GM12878 (cell line): ENCODE measurements around the gene GCFC2. TPM values are rescaled to one million over a fixed set of nuclear protein-coding genes. Genes with fewer than 3 reads are reported as not detected.

ENCODE experiments used
- ATAC-seq: fragments of 200-7000 bp; cut with Tn5 transposase; 3 replicates; pipeline ENCODE4 v1.9.1; 2020; ENCODE audit warnings: mild to moderate bottlenecking, moderate library complexity
- BruUV-seq: library from RNA; stranded (reverse); fragments of 400-500 nt; replicated peaks from 2 replicates; lab custom pipeline; 2021; lab: Mats Ljungman, UMichigan
- CTCF ChIA-PET: fragments of 300-600 bp; sonication (Branson Sonifier 250); formaldehyde crosslinking; extraction: SDS; loops from one replicate; lab custom pipeline; 2021; ENCODE audit warnings: inconsistent platforms; lab: Yijun Ruan, JAX
- POLR2A ChIA-PET: fragments of 350-600 bp; formaldehyde crosslinking; extraction: SDS; loops from one replicate; lab custom pipeline; 2021; ENCODE audit warnings: inconsistent platforms; lab: Charles Lee
- RAD21 ChIA-PET: fragments of 300-600 bp; sonication (Branson Sonifier 250); formaldehyde crosslinking; loops from one replicate; lab custom pipeline; 2023; ENCODE audit warnings: antibody characterized with exemption; ENCODE audit not compliant: unreplicated experiment; lab: Charles Lee
- SMC1A ChIA-PET: fragments of 300-600 bp; sonication (Branson Sonifier 250); formaldehyde crosslinking; loops from one replicate; lab custom pipeline; 2023; ENCODE audit not compliant: unreplicated experiment, uncharacterized antibody; lab: Charles Lee
- DNase-seq: peaks from one replicate; pipeline ENCODE4 v3.0.0-alpha.2; 2011; ENCODE audit warnings: low read depth, low spot score
- FAIRE-seq: peaks from 3 replicates; lab custom pipeline; 2011; peaks lifted over from hg19 to GRCh38; lab: Jason Lieb, UNC
- H2AFZ ChIP-seq: 2 replicates; pipeline ENCODE4 v1.6.0; 2011; ENCODE audit warnings: low read depth, low read length, control low read depth; ENCODE audit not compliant: control insufficient read depth
- H3K27ac ChIP-seq: 2 replicates; pipeline ENCODE4 v1.5.1; 2011; ENCODE audit warnings: control low read depth; ENCODE audit not compliant: control insufficient read depth, insufficient read depth
- H3K27me3 ChIP-seq, 2 experiments: replicated peaks in 1 of 2; 2 replicates each; pipeline versions ENCODE4 v1.6.0 to v1.6.1; 2011; ENCODE audit warnings: low read length in 1 of 2; ENCODE audit not compliant: control insufficient read depth in 2 of 2, insufficient read depth in 2 of 2
- H3K36me3 ChIP-seq, 2 experiments: 2 replicates each; pipeline ENCODE4 v1.5.1; 2011; ENCODE audit warnings: low read length in 1 of 2; ENCODE audit not compliant: control insufficient read depth in 2 of 2, insufficient read depth in 2 of 2
- H3K4me1 ChIP-seq: 2 replicates; pipeline ENCODE4 v1.6.1; 2011; ENCODE audit warnings: mild to moderate bottlenecking, low read length, moderate library complexity, mixed read lengths; ENCODE audit not compliant: control insufficient read depth, insufficient read depth
- H3K4me2 ChIP-seq: 2 replicates; pipeline ENCODE4 v1.6.0; 2011; ENCODE audit warnings: control low read depth; ENCODE audit not compliant: control insufficient read depth, insufficient read depth
- H3K4me3 ChIP-seq: fragments of 200-600 bp; sonication (generic); 2 replicates; pipeline ENCODE4 v1.5.1; 2016
- H3K79me2 ChIP-seq: 2 replicates; pipeline ENCODE4 v1.6.0; 2011; ENCODE audit warnings: low read length; ENCODE audit not compliant: control insufficient read depth, insufficient read depth
- H3K9ac ChIP-seq: 2 replicates; pipeline ENCODE4 v1.8.0; 2011; ENCODE audit warnings: low read length, control low read depth, mixed read lengths; ENCODE audit not compliant: control insufficient read depth, insufficient read depth
- H3K9me3 ChIP-seq: replicated peaks from 3 replicates; pipeline ENCODE4 v1.5.1; 2011; ENCODE audit warnings: mild to moderate bottlenecking, low read length; ENCODE audit not compliant: control insufficient read depth, insufficient read depth
- H4K20me1 ChIP-seq: 2 replicates; pipeline ENCODE4 v1.6.0; 2011; ENCODE audit not compliant: control insufficient read depth, insufficient read depth
- FOXK2 ChIP-seq: fragments of 450-650 bp; IDR thresholded peaks from 2 replicates; pipeline ENCODE4 v1.6.1; 2017; ENCODE audit warnings: mild to moderate bottlenecking, moderate library complexity
- HDAC6 ChIP-seq: fragments of 200-600 bp; sonication (generic); IDR thresholded peaks from one replicate; pipeline ENCODE4 v1.8.0; 2017; ENCODE audit warnings: antibody characterized with exemption; ENCODE audit not compliant: unreplicated experiment
- KAT2A ChIP-seq: conservative IDR thresholded peaks from 2 replicates; pipeline ENCODE4 v1.6.1; 2011; ENCODE audit warnings: low read depth, low read length; ENCODE audit not compliant: control insufficient read depth
- NFIC ChIP-seq: IDR thresholded peaks from 2 replicates; pipeline ENCODE4 v1.6.1; 2012; ENCODE audit warnings: low read depth, mild to moderate bottlenecking, inconsistent platforms, low read length, moderate library complexity
- PAX8 ChIP-seq: fragments of 450-650 bp; IDR thresholded peaks from 2 replicates; pipeline ENCODE4 v1.6.1; 2017; ENCODE audit warnings: mild to moderate bottlenecking, moderate library complexity
- SMAD5 ChIP-seq: IDR thresholded peaks from 2 replicates; pipeline ENCODE4 v1.6.1; 2016; ENCODE audit warnings: antibody characterized with exemption, low read depth
- SUZ12 ChIP-seq: fragments of 200-600 bp; sonication (generic); IDR thresholded peaks from one replicate; pipeline ENCODE4 v1.6.1; 2018; ENCODE audit warnings: antibody characterized with exemption, mild to moderate bottlenecking; ENCODE audit not compliant: unreplicated experiment
- TAF1 ChIP-seq: IDR thresholded peaks from 2 replicates; pipeline ENCODE4 v1.6.1; 2011; ENCODE audit warnings: mild to moderate bottlenecking, low read depth, low read length, borderline replicate concordance
- TCF3 ChIP-seq: IDR thresholded peaks from 2 replicates; pipeline ENCODE4 v1.6.1; 2012; ENCODE audit warnings: low read depth, mild to moderate bottlenecking, low read length, borderline replicate concordance; ENCODE audit not compliant: insufficient read depth
- ZBED1 ChIP-seq: IDR thresholded peaks from 2 replicates; pipeline ENCODE4 v1.6.1; 2016; ENCODE audit warnings: borderline replicate concordance
- ZZZ3 ChIP-seq: IDR thresholded peaks from 2 replicates; pipeline ENCODE4 v1.6.1; 2011; ENCODE audit warnings: low read depth; ENCODE audit not compliant: control insufficient read depth, insufficient read length
- WGBS: methylation state at CpG from one replicate; pipeline ENCODE4 v1.1.6; 2016; ENCODE audit warnings: low lambda C conversion rate; ENCODE audit not compliant: insufficient replicate concordance, insufficient coverage; ENCODE audit errors: missing lambda C conversion rate; 5-methylcytosine and 5-hydroxymethylcytosine counted together
- in situ Hi-C: fragments of 300-500 bp; cut with MboI; formaldehyde crosslinking; loops from 9 replicates; pipeline ENCODE4 v1.14.3; 2018; ENCODE audit warnings: mixed read lengths
- intact Hi-C: fragments of 100-400 bp; cut with micrococcal nuclease; formaldehyde crosslinking; loops from one replicate; pipeline ENCODE4 v1.14.2; 2022; ENCODE audit not compliant: unreplicated experiment
- polyA plus RNA-seq, 11 experiments: library from polyadenylated mRNA; depleted of rRNA in 4 of 11; unstranded in 6 of 11; stranded (reverse) in 5 of 11; fragments of >200 nt; fragmentation: Nextera tagmentation in 4 of 11; fragmentation: Illumina TruSeq in 1 of 11; extraction: Ambion mirVana in 4 of 11; extraction: Trizol in 1 of 11; gene quantifications; 1 replicate in 1 of 11; 2 replicates in 10 of 11; pipeline versions ENCODE4 v1.2.1 to v1.2.3, GENCODE V29; 2011 to 2016; ENCODE audit warnings: inconsistent platforms in 2 of 11, missing spikeins in 2 of 11, low read depth in 1 of 11
- total RNA-seq, 4 experiments: library from RNA; depleted of rRNA in 3 of 4; stranded (reverse); fragments of >200 nt in 3 of 4; fragmentation: Illumina TruSeq in 1 of 4; extraction: Trizol in 1 of 4; gene quantifications; 2 replicates each; pipeline versions ENCODE4 v1.2.1 to v1.2.3, GENCODE V29; 2013 to 2021
- TF ChIP-seq, protein P1 (sequence below): IDR thresholded peaks from 2 replicates; pipeline ENCODE4 v1.6.1; 2011; ENCODE audit warnings: low read depth, low read length, improper control_type of control experiment, borderline replicate concordance
- TF ChIP-seq, protein P2 (sequence below): fragments of 450-650 bp; IDR thresholded peaks from 2 replicates; pipeline ENCODE4 v1.6.1; 2017; ENCODE audit warnings: mild to moderate bottlenecking

Gene GCFC2
- total and polyA plus RNA-seq, 10 of the 15 experiments (the other 5 are each of a cell fraction or from before 2014, with no cell fraction given), result 15.5 to 36.5 (median 27.4) TPM

DNA sequence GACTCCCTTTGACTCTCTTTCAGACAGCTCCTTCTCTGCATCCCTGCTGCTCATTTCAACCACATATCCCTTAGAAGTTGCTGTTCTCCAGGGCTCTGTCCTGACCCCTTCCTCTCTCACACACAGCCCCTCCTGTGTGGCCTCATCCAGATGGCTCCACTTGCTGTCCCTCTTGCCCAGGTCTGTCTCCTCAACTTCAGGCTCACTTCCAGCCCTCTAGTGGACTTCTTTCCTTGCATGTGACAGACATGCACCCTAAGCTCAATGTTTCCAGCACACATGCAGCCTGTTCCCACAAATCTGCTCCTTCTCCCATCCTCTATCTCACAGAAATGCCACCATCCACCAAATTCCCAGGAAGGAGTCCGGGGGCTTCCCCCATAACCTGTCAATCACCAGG, 73.1 kb downstream of the GCFC2 start:
- ChIA-PET SMC1A (interaction anchor here (0.6 to 1.7 kb wide), 3 partner anchors 14 to 143 kb away, joined by 3 to 4 read pairs (median 4); no protein-coding TSS in a partner anchor), RAD21 (interaction anchor here (1.3 to 1.5 kb wide), 3 partner anchors 9 to 39 kb away, joined by 3 to 5 read pairs (median 5); partner anchors contain the start of gene MRPL19), POLR2A (no interaction called here), CTCF (interaction anchor here (0.6 to 6.1 kb wide), 7 partner anchors 10 to 79 kb away, joined by 3 to 150 read pairs (median 5); partner anchors contain the start of gene MRPL19)
- BruUV-seq, result no TSS peak
- Histone ChIP-seq H3K4me1 (no peaks in the 10 kb centered on the region), H3K79me2 (no peaks in the 10 kb centered on the region), H3K9ac (no peak overlapping the region), H3K4me2 (no peak overlapping the region), H2AFZ (no peak overlapping the region), H3K9me3 (no peaks in the 10 kb centered on the region)
- intact Hi-C loops, result no loop called here
- DNase-seq (no peak), FAIRE-seq (no peak)
- TF ChIP-seq SUZ12, result no peak
- TF ChIP-seq, protein P1, sequence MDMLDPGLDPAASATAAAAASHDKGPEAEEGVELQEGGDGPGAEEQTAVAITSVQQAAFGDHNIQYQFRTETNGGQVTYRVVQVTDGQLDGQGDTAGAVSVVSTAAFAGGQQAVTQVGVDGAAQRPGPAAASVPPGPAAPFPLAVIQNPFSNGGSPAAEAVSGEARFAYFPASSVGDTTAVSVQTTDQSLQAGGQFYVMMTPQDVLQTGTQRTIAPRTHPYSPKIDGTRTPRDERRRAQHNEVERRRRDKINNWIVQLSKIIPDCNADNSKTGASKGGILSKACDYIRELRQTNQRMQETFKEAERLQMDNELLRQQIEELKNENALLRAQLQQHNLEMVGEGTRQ, result no peak
- TF ChIP-seq KAT2A, result no peak
- no peak for TF ChIP-seq TCF3
- no peak for TF ChIP-seq TAF1
- TF ChIP-seq PAX8, result no peak
- TF ChIP-seq NFIC, result no peak
- TF ChIP-seq, protein P2, sequence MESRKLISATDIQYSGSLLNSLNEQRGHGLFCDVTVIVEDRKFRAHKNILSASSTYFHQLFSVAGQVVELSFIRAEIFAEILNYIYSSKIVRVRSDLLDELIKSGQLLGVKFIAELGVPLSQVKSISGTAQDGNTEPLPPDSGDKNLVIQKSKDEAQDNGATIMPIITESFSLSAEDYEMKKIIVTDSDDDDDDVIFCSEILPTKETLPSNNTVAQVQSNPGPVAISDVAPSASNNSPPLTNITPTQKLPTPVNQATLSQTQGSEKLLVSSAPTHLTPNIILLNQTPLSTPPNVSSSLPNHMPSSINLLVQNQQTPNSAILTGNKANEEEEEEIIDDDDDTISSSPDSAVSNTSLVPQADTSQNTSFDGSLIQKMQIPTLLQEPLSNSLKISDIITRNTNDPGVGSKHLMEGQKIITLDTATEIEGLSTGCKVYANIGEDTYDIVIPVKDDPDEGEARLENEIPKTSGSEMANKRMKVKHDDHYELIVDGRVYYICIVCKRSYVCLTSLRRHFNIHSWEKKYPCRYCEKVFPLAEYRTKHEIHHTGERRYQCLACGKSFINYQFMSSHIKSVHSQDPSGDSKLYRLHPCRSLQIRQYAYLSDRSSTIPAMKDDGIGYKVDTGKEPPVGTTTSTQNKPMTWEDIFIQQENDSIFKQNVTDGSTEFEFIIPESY, result no peak
- no peak for TF ChIP-seq ZBED1
- no peak for TF ChIP-seq SMAD5
- TF ChIP-seq HDAC6, result no peak
- TF ChIP-seq FOXK2, result no peak
- no peak for TF ChIP-seq ZZZ3
- TF ChIP-seq, all 136 proteins: peak for 0
- Histone ChIP-seq H3K4me3 (no peak overlapping the region), H3K36me3 (no peaks in the 10 kb centered on the region), H3K27me3 (peaks cover 0 to 2% of the 10 kb centered on the region in 2 experiments; a peak in 1 of 4 replicates), H3K27ac (no peak overlapping the region), H4K20me1 (no peaks in the 10 kb centered on the region)
- no peak for ATAC-seq
- 0% methylated on average over 1 of the region's 1 CpG for WGBS
- in situ Hi-C loops, result no loop called here
